PFSK-1 (cell line): Measurements from ENCODE around the gene PDGFRB.

Experiments
- FOXP2 ChIP-seq: optimal IDR thresholded peaks from 2 replicates; pipeline ENCODE3; 2011; ENCODE audit warnings: borderline replicate concordance, control low read depth, inconsistent platforms; ENCODE audit not compliant: insufficient read depth; ENCODE audit errors: extremely low read length, extremely low read depth
- POLR2AphosphoS5 ChIP-seq: IDR thresholded peaks from 2 replicates; pipeline ENCODE4 v1.6.1; 2012; ENCODE audit warnings: low read depth, mild to moderate bottlenecking, control low read depth, low read length, moderate library complexity
- SIN3A ChIP-seq: IDR thresholded peaks from 2 replicates; pipeline ENCODE4 v1.6.1; 2012; ENCODE audit warnings: mild to moderate bottlenecking, low read length, moderate library complexity, borderline replicate concordance; ENCODE audit not compliant: insufficient read depth
- TAF1 ChIP-seq: IDR thresholded peaks from 2 replicates; pipeline ENCODE4 v1.6.1; 2012; ENCODE audit warnings: low read length, control low read depth, borderline replicate concordance; ENCODE audit not compliant: insufficient read depth
- TF ChIP-seq, protein P1 (sequence below), 2 experiments: IDR thresholded peaks; 2 replicates each; pipeline versions ENCODE4 v1.6.1 to v1.8.0; 2011 to 2012; ENCODE audit warnings: low read depth in 2 of 2, low read length in 2 of 2, control low read depth in 1 of 2, inconsistent platforms in 1 of 2, mild to moderate bottlenecking in 1 of 2, moderate library complexity in 1 of 2; ENCODE audit not compliant: insufficient read depth in 1 of 2

- TF ChIP-seq, protein P1, sequence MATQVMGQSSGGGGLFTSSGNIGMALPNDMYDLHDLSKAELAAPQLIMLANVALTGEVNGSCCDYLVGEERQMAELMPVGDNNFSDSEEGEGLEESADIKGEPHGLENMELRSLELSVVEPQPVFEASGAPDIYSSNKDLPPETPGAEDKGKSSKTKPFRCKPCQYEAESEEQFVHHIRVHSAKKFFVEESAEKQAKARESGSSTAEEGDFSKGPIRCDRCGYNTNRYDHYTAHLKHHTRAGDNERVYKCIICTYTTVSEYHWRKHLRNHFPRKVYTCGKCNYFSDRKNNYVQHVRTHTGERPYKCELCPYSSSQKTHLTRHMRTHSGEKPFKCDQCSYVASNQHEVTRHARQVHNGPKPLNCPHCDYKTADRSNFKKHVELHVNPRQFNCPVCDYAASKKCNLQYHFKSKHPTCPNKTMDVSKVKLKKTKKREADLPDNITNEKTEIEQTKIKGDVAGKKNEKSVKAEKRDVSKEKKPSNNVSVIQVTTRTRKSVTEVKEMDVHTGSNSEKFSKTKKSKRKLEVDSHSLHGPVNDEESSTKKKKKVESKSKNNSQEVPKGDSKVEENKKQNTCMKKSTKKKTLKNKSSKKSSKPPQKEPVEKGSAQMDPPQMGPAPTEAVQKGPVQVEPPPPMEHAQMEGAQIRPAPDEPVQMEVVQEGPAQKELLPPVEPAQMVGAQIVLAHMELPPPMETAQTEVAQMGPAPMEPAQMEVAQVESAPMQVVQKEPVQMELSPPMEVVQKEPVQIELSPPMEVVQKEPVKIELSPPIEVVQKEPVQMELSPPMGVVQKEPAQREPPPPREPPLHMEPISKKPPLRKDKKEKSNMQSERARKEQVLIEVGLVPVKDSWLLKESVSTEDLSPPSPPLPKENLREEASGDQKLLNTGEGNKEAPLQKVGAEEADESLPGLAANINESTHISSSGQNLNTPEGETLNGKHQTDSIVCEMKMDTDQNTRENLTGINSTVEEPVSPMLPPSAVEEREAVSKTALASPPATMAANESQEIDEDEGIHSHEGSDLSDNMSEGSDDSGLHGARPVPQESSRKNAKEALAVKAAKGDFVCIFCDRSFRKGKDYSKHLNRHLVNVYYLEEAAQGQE (IDR thresholded peaks at IDR 0.05; ENCODE audit: insufficient read depth in 1 of 2, low read depth in 2 of 2, low read length in 2 of 2), result no peak
- TF ChIP-seq POLR2AphosphoS5 (no peak), TAF1 (no peak), SIN3A (no peak), FOXP2 (no peak)
These were observed 89.2 kb downstream of the PDGFRB start for GRCh38 chr5:150066436-150066835.
